NB4 (cell line): ENCODE results near the gene GVQW3.
"Not testable (repeated sequence)": the region's sequence is repeated elsewhere in the genome, so short reads cannot be mapped to it uniquely, and the experiment has no call there.

ENCODE experiments used
- DNase-seq: peaks from one replicate; pipeline ENCODE4 v3.0.0; 2010; ENCODE audit warnings: low read depth
- H3K4me3 ChIP-seq: one replicate; pipeline ENCODE4 v1.5.1; 2011; ENCODE audit warnings: mild to moderate bottlenecking, low read depth, low read length, moderate library complexity
- MAX ChIP-seq: IDR thresholded peaks from 2 replicates; pipeline ENCODE4 v1.6.1; 2011; ENCODE audit warnings: low read depth, low read length
- MYC ChIP-seq: IDR thresholded peaks from 2 replicates; pipeline ENCODE4 v1.6.1; 2011; ENCODE audit warnings: low read depth, low read length
- POLR2A ChIP-seq: IDR thresholded peaks from 2 replicates; pipeline ENCODE4 v1.6.1; 2011; ENCODE audit warnings: mild to moderate bottlenecking; ENCODE audit not compliant: insufficient read length; ENCODE audit errors: extremely low read depth
- TF ChIP-seq, protein P1 (sequence below): IDR thresholded peaks from one replicate; pipeline ENCODE4 v1.5.1; 2012; ENCODE audit warnings: low read depth, low read length

GVQW3 gene

DNA sequence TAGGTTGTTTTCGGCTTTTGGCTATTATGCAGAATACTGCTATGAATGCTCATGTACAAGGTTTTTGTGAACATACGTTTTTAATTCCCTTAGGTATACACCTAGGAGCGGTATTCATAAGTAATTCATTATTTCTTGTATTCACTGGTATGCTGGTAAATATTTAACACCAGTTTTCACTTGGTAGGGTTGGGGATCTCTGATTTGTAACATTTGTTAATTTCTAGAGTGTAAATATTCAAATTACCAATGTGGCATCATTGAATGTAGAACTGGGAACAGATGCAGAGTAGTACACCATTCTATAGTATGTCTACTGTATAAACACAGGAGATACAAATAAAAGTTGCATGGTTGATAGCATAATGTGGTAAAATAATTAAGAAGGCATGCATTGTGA is 16.3 kb downstream of the GVQW3 start:
- no peak for DNase-seq
- TF ChIP-seq MAX (no peak), POLR2A (no peak), MYC (no peak)
- TF ChIP-seq, protein P1, sequence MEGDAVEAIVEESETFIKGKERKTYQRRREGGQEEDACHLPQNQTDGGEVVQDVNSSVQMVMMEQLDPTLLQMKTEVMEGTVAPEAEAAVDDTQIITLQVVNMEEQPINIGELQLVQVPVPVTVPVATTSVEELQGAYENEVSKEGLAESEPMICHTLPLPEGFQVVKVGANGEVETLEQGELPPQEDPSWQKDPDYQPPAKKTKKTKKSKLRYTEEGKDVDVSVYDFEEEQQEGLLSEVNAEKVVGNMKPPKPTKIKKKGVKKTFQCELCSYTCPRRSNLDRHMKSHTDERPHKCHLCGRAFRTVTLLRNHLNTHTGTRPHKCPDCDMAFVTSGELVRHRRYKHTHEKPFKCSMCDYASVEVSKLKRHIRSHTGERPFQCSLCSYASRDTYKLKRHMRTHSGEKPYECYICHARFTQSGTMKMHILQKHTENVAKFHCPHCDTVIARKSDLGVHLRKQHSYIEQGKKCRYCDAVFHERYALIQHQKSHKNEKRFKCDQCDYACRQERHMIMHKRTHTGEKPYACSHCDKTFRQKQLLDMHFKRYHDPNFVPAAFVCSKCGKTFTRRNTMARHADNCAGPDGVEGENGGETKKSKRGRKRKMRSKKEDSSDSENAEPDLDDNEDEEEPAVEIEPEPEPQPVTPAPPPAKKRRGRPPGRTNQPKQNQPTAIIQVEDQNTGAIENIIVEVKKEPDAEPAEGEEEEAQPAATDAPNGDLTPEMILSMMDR = no peak
- no peak overlapping the region for H3K4me3 ChIP-seq

DNA sequence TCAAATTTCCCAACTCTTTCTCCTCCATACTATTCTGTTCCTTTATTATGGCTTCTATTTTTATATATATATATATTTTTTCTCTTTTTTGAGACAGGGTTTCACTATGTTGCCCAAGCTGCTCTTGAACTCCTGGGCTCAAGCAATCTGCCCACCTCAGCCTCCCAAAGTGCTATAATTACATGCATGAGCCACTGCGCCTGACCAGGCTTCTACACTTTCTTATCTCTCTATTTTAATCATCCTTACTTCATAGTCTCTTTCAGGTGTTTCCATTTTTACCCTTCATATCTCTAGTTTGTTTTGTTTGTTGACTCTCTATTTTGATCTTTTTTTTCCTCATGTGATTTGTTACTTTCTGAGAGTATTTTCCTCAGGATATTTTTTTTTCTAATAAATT is 19.8 kb downstream of the GVQW3 start:
- no peak for DNase-seq
- TF ChIP-seq MAX (no peak), MYC (no peak), POLR2A (no peak)
- TF ChIP-seq, protein P1 = no peak
- no peak overlapping the region for H3K4me3 ChIP-seq

GRCh38 chr11:76401484-76401883 is 20.4 kb downstream of the GVQW3 start:
- not testable (repeated sequence) for DNase-seq, H3K4me3 ChIP-seq

GRCh38 chr11:76406359-76406758 is 25.2 kb downstream of the GVQW3 start:
- no peak for DNase-seq
- no peak overlapping the region for H3K4me3 ChIP-seq
- no peak for TF ChIP-seq MAX
- TF ChIP-seq POLR2A = no peak
- TF ChIP-seq, protein P1 = no peak
- TF ChIP-seq MYC = no peak

- DNase-seq = no peak
- H3K4me3 ChIP-seq = no peak overlapping the region
- no peak for TF ChIP-seq POLR2A
These were observed 27.2 kb downstream of the GVQW3 start for GRCh38 chr11:76408171-76408965.

- TF ChIP-seq MAX (no peak), MYC (no peak), POLR2A (no peak)
- TF ChIP-seq, protein P1 = no peak
- no peak for DNase-seq
- H3K4me3 ChIP-seq = no peak overlapping the region
These were observed 29.8 kb downstream of the GVQW3 start for GRCh38 chr11:76410851-76411357.

- H3K4me3 ChIP-seq = no peak overlapping the region
- TF ChIP-seq MYC (no peak), MAX (no peak), POLR2A (no peak)
- TF ChIP-seq, protein P1 = no peak
- DNase-seq = no peak
These were observed 34.0 kb downstream of the GVQW3 start for GRCh38 chr11:76415073-76415472.
